DND-41 (cell line): ENCODE measurements around the gene TTLL9.

Experiments used
- EZH2 ChIP-seq: IDR thresholded peaks from 3 replicates; pipeline ENCODE4 v1.6.1; 2012; ENCODE audit warnings: borderline replicate concordance, low read depth, mild to moderate bottlenecking, moderate library complexity, low read length, inconsistent platforms; ENCODE audit not compliant: severe bottlenecking
- TF ChIP-seq, protein P1 (sequence below): IDR thresholded peaks from 2 replicates; pipeline ENCODE4 v1.5.1; 2012; ENCODE audit warnings: borderline replicate concordance, low read length, moderate library complexity, mild to moderate bottlenecking; ENCODE audit not compliant: poor library complexity, severe bottlenecking; ENCODE audit errors: extremely low read depth

DNA sequence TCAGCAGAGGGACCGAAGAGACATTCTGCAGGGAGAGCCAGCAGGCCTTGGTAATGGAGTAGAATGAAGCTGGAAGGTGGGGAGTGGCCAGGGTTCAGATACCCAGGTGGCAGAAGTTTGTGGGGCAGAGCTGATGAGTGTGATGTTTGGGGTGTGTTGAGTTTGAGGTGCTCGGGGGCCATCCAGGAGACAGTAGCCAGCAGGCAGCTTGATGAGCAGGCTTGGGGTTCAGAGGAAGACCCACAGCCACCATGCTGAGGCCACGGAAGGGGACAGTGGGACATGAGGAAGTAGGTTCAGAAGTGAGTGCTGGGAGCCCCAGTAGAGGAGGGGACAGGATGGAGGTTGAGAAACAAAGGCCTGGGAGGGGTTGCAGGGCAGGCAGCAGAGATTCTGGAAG, 13.9 kb upstream of the TTLL9 start:
- TF ChIP-seq, protein P1, sequence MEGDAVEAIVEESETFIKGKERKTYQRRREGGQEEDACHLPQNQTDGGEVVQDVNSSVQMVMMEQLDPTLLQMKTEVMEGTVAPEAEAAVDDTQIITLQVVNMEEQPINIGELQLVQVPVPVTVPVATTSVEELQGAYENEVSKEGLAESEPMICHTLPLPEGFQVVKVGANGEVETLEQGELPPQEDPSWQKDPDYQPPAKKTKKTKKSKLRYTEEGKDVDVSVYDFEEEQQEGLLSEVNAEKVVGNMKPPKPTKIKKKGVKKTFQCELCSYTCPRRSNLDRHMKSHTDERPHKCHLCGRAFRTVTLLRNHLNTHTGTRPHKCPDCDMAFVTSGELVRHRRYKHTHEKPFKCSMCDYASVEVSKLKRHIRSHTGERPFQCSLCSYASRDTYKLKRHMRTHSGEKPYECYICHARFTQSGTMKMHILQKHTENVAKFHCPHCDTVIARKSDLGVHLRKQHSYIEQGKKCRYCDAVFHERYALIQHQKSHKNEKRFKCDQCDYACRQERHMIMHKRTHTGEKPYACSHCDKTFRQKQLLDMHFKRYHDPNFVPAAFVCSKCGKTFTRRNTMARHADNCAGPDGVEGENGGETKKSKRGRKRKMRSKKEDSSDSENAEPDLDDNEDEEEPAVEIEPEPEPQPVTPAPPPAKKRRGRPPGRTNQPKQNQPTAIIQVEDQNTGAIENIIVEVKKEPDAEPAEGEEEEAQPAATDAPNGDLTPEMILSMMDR: no peak
- no peak for TF ChIP-seq EZH2
